Mammary epithelial cell (primary cell): Measurements from ENCODE around the gene TFAP2A.

Experiments
- EZH2 ChIP-seq: IDR thresholded peaks from 2 replicates; pipeline ENCODE4 v1.6.1; 2012; ENCODE audit warnings: low read length, inconsistent platforms, borderline replicate concordance
- TF ChIP-seq, protein P1 (sequence below), 2 donors: IDR thresholded peaks in 1 of 2; conservative IDR thresholded peaks in 1 of 2; 2 replicates each; pipeline ENCODE4 v1.5.1; 2011 to 2012; ENCODE audit warnings: inconsistent platforms in 2 of 2, low read length in 2 of 2, mild to moderate bottlenecking in 2 of 2, control low read depth in 1 of 2, low read depth in 1 of 2; ENCODE audit not compliant: insufficient read depth in 1 of 2; ENCODE audit errors: extremely low read depth in 1 of 2

DNA sequence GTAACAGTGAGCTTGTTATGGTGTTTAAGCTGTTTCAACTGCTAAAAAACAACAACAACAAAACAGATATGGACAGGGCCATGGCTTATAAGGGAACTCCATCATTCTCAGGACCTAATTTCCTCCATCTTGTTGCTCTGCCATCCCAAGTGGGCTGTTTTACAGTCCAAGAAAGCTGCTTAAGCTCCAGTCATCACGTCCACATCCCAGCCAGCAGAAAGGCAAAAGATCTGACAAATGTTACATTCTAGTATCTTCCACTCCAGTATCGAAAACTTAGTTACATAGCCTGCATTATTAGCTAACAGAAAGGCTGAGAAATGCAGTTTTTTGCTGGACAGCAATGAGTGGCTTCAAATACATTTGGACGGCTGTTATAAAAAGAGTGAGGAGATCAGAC lies 23.0 kb upstream of the TFAP2A start:
- TF ChIP-seq, protein P1, sequence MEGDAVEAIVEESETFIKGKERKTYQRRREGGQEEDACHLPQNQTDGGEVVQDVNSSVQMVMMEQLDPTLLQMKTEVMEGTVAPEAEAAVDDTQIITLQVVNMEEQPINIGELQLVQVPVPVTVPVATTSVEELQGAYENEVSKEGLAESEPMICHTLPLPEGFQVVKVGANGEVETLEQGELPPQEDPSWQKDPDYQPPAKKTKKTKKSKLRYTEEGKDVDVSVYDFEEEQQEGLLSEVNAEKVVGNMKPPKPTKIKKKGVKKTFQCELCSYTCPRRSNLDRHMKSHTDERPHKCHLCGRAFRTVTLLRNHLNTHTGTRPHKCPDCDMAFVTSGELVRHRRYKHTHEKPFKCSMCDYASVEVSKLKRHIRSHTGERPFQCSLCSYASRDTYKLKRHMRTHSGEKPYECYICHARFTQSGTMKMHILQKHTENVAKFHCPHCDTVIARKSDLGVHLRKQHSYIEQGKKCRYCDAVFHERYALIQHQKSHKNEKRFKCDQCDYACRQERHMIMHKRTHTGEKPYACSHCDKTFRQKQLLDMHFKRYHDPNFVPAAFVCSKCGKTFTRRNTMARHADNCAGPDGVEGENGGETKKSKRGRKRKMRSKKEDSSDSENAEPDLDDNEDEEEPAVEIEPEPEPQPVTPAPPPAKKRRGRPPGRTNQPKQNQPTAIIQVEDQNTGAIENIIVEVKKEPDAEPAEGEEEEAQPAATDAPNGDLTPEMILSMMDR (conservative IDR thresholded peaks at IDR 0.05 in 1 of 2, IDR thresholded peaks at IDR 0.05 in 1 of 2; ENCODE audit: extremely low read depth in 1 of 2, insufficient read depth in 1 of 2, low read depth in 1 of 2, low read length in 2 of 2) = no peak
- TF ChIP-seq EZH2 = no peak
